Muscle layer of colon (tissue), 2 donors: ENCODE measurements around the gene GNAQ.
A peak's percentile ranks its signal among the peaks of the same experiment; 100 is the strongest.

Experiments
- H3K27ac ChIP-seq: one replicate; pipeline ENCODE4 v1.7.0; 2013; ENCODE audit warnings: low read depth, mild to moderate bottlenecking, low read length, moderate library complexity
- H3K27me3 ChIP-seq, 2 donors: one replicate each; pipeline ENCODE4 v1.7.0; 2013; ENCODE audit warnings: low read length in 2 of 2, mild to moderate bottlenecking in 2 of 2; ENCODE audit not compliant: insufficient read depth in 2 of 2, control insufficient read depth in 1 of 2
- H3K36me3 ChIP-seq: one replicate; pipeline ENCODE4 v1.7.0; 2013; ENCODE audit warnings: mild to moderate bottlenecking, low read length; ENCODE audit not compliant: insufficient read depth
- H3K4me1 ChIP-seq: one replicate; pipeline ENCODE4 v1.7.0; 2013; ENCODE audit warnings: mild to moderate bottlenecking, low read length; ENCODE audit not compliant: insufficient read depth
- H3K4me3 ChIP-seq, 2 donors: one replicate each; pipeline ENCODE4 v1.7.0; 2013; ENCODE audit warnings: low read length in 2 of 2, low read depth in 1 of 2, mild to moderate bottlenecking in 1 of 2, moderate library complexity in 1 of 2
- H3K9ac ChIP-seq: one replicate; pipeline ENCODE4 v1.7.0; 2013; ENCODE audit warnings: low read length
- H3K9me3 ChIP-seq: one replicate; pipeline ENCODE4 v1.7.0; 2013; ENCODE audit warnings: mild to moderate bottlenecking, low read length
- donor health status: abdominal sarcoma.
- donor health status: Adenocarcinoma of cecum.

The GNAQ gene

DNA sequence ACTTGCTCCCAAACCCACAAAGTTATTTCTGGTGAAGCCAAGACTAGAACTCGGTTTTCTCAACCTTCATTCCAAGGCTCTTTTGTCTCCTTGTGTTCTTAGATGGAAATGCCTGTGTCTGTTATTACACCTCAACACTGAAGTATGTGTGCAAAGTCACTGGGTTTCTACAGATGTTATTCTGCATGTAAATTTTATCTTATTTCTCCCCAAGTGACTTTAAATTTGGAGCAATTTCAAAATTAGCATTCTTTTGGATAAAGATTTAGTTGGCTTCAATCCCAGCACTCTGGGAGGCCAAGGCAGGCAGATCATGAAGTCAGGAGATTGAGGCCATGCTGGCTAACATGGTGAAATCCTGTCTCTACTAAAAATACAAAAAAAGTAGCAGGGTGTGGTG, 279.1 kb downstream of the GNAQ start:
- no peak overlapping the region for H3K9ac ChIP-seq
- no peaks in the 10 kb centered on the region for H3K9me3 ChIP-seq
- peak overlapping the region; percentile 35 for H3K27ac ChIP-seq
- H3K4me3 ChIP-seq: no peak overlapping the region
- no peaks in the 10 kb centered on the region for H3K36me3 ChIP-seq
- H3K4me1 ChIP-seq: peaks cover 36% of the 10 kb centered on the region
- H3K27me3 ChIP-seq: no peaks in the 10 kb centered on the region

DNA sequence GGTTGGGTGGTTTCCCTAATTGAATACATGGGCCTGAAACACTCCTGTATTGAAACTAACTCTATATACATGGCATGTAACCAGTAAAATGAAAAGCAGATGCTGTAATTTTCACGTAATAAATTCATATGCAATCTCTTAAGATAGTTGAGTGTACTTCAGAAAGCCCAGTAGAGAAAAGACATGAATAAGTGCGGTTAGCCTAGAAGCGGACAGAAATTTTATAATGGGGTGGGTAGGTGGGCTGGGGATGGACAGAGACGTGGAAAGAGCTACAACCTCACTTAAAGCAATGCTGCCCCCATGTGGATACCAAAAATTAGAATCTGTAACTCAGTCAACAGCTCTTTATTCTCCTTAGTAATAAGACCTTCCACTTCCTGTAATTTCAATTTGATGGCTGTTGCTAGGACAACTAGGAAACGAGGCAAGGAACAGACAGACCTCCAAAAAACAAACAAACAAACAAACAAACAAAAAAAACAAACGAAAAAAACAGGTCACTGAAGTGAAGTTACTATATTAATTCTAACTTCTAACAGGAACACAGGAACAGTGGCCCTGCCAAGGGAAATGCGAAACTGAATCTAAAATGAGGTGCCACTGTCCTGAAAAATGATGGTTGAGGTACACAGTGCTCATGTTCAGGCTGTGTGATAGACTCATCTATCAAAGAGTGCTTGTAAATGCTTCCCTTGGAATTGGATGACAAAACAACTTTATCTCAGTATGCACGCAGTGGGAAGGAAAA, 280.1 kb downstream of the GNAQ start:
- Histone ChIP-seq H3K27me3 (no peaks in the 10 kb centered on the region), H3K9me3 (no peaks in the 10 kb centered on the region), H3K36me3 (no peaks in the 10 kb centered on the region), H3K4me1 (peaks cover 36% of the 10 kb centered on the region), H3K4me3 (no peak overlapping the region), H3K9ac (peak overlapping the region; percentile 10), H3K27ac (peak overlapping the region; percentile 49)

DNA sequence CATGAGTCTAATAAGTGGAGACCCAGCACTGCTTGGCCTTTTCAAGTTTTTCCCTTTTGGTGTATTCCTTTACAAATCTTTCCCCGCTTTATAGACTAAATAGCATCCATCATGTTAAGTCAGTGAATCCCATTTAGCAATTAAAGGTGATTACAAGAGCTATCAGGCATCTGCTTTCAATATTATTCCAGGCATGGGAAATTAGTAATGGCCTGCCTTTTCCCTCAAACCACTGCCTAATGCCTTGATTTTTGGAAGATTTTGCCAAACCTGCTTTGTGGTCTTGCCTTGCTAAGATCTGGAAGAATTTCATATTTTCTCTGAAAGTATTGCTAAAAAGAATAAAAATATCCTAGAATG, 280.6 kb downstream of the GNAQ start:
- Histone ChIP-seq H3K4me3 (no peak overlapping the region), H3K4me1 (peaks cover 36% of the 10 kb centered on the region), H3K27ac (peak overlapping the region; percentile 49), H3K36me3 (no peaks in the 10 kb centered on the region), H3K9me3 (no peaks in the 10 kb centered on the region), H3K9ac (peak overlapping the region; percentile 10), H3K27me3 (no peaks in the 10 kb centered on the region)

DNA sequence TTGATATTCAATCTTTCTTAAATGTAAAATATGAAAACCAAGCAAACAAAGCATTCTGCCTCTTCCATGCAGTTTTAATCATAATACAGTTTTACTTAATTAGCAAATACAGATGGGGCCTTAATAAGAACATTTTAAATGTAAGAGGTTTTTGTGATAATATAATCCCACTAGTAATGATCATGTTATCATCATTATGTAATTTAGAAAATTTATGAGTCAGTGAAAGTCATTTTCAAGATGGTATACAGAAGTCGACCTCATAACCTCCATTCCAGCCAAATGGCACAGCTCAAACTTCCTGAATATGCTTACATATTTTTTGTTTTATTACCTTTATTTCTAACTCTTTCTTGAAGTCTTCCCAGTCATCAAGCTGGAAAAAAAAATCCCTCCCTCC, 281.3 kb downstream of the GNAQ start:
- H3K27me3 ChIP-seq: no peaks in the 10 kb centered on the region
- no peak overlapping the region for H3K27ac ChIP-seq
- H3K4me1 ChIP-seq: peaks cover 36% of the 10 kb centered on the region
- H3K9ac ChIP-seq: no peak overlapping the region
- H3K9me3 ChIP-seq: no peaks in the 10 kb centered on the region
- no peak overlapping the region for H3K4me3 ChIP-seq
- no peaks in the 10 kb centered on the region for H3K36me3 ChIP-seq

DNA sequence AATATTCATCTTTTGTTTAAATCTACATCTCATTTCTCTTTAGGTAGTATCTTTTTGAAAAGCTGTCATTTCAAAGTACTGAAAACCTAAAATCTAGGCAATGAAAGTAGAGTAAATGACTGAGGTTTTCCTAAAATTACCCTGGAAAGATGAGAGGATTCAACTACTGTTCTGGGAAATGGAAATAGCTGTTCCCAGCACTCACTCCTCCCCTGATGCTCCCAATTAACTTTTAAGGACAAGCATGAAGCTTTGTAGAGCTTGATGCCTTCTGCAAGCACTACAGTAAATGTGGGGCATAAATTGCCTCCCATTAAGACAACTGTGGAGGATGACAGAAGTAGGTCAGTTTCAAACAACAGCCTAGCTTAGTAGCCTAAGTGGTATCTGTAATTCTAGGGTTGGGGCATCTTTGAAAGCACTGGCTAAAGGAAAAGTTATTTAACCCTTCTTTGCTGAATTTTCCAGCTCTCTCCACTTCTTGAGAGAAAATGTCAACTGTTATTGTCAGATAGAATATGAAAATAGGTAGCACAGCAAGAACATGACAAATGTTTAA, 283.3 kb downstream of the GNAQ start:
- H3K4me1 ChIP-seq: peaks cover 56% of the 10 kb centered on the region
- no peaks in the 10 kb centered on the region for H3K36me3 ChIP-seq
- H3K27ac ChIP-seq: no peak overlapping the region
- H3K4me3 ChIP-seq: no peak overlapping the region
- no peak overlapping the region for H3K9ac ChIP-seq
- no peaks in the 10 kb centered on the region for H3K9me3 ChIP-seq
- H3K27me3 ChIP-seq: no peaks in the 10 kb centered on the region

DNA sequence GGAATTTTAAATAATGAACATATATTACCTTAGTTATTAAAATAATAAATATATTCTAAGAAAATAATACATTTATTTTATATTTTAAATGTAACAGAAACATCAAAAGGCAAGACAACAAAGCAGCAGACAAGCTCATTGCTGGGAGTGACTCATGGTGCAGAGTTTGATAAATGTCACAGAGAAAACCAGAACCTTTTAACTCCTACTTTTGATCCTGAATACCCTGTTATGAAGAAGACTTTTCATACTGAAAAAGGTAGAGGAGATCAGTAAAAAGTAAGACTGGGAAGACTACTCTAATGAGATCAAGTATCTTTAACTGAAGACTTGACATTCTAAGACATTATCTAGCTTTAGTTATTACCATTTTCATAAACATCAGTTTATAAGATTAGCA, 284.4 kb downstream of the GNAQ start:
- peaks cover 61% of the 10 kb centered on the region for H3K4me1 ChIP-seq
- no peaks in the 10 kb centered on the region for H3K36me3 ChIP-seq
- no peak overlapping the region for H3K4me3 ChIP-seq
- peak overlapping the region; percentile 0 for H3K27ac ChIP-seq
- no peak overlapping the region for H3K9ac ChIP-seq
- no peaks in the 10 kb centered on the region for H3K9me3 ChIP-seq
- no peaks in the 10 kb centered on the region for H3K27me3 ChIP-seq

DNA sequence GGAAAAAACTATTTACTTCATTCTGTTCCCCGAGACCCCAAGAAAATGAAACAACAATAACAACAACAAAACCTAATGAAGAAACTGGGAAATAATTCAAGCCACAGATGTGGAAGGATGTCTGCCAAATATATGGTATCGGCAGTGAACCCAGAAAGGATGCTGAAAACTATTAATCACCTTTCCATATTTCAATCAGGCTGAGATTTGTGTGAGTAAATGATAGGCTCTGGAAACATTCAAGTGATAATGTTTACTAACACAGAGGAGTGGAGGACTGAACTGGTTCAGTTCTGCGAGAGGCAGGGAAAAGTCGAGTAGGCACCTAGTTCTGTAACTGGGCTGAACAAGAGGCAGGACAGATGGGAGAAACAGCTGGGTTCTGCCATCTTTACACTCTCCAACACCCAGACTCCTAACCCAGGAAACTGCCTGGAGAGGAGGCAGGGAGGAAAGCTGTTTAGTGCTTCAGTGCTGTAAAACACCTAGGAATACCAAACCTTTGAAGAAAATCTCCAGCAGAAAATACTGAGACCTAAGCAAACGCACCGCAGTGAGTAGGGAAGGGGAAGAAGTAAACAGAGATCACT, 286.7 kb downstream of the GNAQ start:
- no peaks in the 10 kb centered on the region for H3K27me3 ChIP-seq
- peaks cover 61% of the 10 kb centered on the region for H3K4me1 ChIP-seq
- no peak overlapping the region for H3K27ac ChIP-seq
- no peak overlapping the region for H3K4me3 ChIP-seq
- no peak overlapping the region for H3K9ac ChIP-seq
- no peaks in the 10 kb centered on the region for H3K9me3 ChIP-seq
- H3K36me3 ChIP-seq: no peaks in the 10 kb centered on the region

DNA sequence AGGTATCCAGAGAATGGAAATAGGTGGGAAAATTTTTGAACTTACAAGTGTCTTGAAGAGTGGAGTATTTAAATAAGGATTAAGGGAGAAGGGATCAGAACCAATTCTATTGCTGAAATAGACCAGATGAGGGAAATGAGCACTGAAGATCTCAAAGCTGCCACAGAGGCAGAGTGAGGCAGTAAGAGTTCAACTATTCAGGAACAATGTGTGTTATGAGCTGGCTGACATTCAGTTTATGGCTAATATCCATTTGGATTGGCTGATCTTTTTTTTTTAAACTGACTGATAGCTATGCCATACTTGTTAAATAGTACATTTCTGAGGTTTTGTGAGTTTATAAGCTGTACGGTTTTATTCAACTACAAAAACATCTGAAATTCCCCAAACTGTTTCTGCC, 288.2 kb downstream of the GNAQ start:
- Histone ChIP-seq H3K9me3 (no peaks in the 10 kb centered on the region), H3K9ac (no peak overlapping the region), H3K27ac (peak overlapping the region; percentile 19), H3K27me3 (no peaks in the 10 kb centered on the region), H3K4me1 (peaks cover 52% of the 10 kb centered on the region), H3K4me3 (no peak overlapping the region), H3K36me3 (no peaks in the 10 kb centered on the region)

DNA sequence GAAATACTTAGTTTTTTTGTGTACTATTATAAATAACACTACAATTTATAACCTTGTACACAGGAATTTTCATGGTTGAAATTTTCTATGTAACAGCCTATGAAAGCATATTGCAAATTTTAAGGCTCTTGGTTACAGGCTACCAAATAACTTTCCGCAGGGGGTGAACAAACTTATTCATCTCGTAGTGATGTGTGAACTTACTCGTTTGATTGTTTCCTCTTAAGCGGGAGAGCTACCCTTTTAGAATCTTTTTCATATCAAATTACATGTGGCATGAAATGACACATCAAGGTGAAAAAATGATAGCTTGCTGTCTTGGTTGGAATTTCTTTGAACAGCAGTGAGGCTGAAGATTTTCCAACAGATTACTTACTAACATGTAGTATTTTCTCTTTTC, 292.7 kb downstream of the GNAQ start:
- H3K27me3 ChIP-seq: no peaks in the 10 kb centered on the region
- H3K4me3 ChIP-seq: no peak overlapping the region
- H3K36me3 ChIP-seq: no peaks in the 10 kb centered on the region
- no peak overlapping the region for H3K9ac ChIP-seq
- peaks cover 32% of the 10 kb centered on the region for H3K4me1 ChIP-seq
- no peak overlapping the region for H3K27ac ChIP-seq
- H3K9me3 ChIP-seq: no peaks in the 10 kb centered on the region

DNA sequence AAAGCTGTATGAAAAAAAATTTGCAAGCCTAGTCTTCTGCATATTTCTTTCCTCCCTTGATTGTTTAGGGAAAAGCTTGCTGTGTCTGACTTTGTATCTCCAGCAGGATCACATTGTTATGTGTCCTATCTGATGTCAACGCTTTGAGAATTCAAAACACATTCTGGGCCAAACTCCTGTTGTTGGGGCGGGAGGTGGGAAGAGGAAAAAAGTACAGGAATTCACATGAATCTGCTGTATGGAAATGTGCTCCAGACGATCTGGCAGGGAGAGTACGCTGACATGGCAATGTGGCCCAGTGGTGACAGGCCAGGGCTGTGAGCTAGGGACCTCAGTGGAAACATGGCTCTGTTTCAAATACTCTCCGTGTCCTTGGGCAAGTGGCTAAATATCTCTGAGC, 296.1 kb downstream of the GNAQ start:
- Histone ChIP-seq H3K9ac (no peak overlapping the region), H3K4me3 (no peak overlapping the region), H3K9me3 (no peaks in the 10 kb centered on the region), H3K27me3 (no peaks in the 10 kb centered on the region), H3K27ac (no peak overlapping the region), H3K4me1 (no peaks in the 10 kb centered on the region), H3K36me3 (no peaks in the 10 kb centered on the region)

DNA sequence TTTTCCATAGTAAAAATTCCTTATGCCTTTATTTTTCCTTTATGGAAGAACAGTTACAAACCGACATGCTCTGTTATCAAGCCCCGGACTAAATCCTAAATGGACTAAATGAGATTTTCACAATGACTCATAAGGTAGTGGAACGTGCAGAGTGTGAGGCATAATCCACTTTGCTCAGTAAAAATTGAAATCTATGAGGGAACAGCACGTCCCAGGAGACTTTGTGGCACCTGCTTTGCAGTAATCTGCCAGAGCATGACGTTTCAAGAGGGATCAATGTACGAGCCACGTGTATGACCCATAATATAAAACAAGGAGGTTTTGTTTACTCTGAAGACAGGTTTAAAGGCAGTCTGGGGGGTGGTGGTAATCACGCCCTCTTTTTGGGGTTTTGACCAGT, 299.7 kb downstream of the GNAQ start:
- Histone ChIP-seq H3K4me3 (no peak overlapping the region), H3K9me3 (no peaks in the 10 kb centered on the region), H3K9ac (no peak overlapping the region), H3K27me3 (no peaks in the 10 kb centered on the region), H3K4me1 (no peaks in the 10 kb centered on the region), H3K27ac (no peak overlapping the region), H3K36me3 (peaks cover 13% of the 10 kb centered on the region)
